PFSK-1 (cell line): Measurements from ENCODE around the gene WWC2.

Experiments used
- POLR2AphosphoS5 ChIP-seq: IDR thresholded peaks from 2 replicates; pipeline ENCODE4 v1.6.1; 2012; ENCODE audit warnings: low read depth, mild to moderate bottlenecking, control low read depth, low read length, moderate library complexity
- REST ChIP-seq, 2 experiments: IDR thresholded peaks; 2 replicates each; pipeline versions ENCODE4 v1.6.1 to v1.8.0; 2011 to 2012; ENCODE audit warnings: low read depth in 2 of 2, low read length in 2 of 2, control low read depth in 1 of 2, inconsistent platforms in 1 of 2, mild to moderate bottlenecking in 1 of 2, moderate library complexity in 1 of 2; ENCODE audit not compliant: insufficient read depth in 1 of 2

DNA sequence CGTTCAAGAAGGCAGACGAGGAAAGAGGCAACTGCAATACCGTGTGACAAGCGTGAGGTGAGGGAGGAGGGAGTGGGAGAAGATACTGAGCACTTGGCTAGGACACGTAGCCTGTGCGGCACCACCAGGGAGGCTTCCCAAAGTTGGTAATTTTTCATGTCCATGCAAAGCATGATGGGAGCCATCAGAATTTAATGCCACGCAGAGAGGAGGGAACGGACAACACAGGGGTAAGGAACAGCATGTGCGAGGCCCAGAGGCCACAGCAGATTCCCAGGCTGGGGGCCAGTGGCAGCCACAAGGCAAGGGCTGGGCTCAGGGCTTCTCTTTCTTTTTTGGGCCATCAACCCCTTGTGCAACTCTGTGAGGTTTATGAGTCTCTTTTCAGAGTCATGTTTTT is 234.1 kb downstream of the WWC2 start:
- TF ChIP-seq REST (IDR thresholded peaks at IDR 0.05; ENCODE audit: insufficient read depth in 1 of 2, low read depth in 2 of 2, low read length in 2 of 2) (no peak), POLR2AphosphoS5 (no peak)
